Tibial artery (tissue), 4 donors: Measurements from ENCODE around the gene MAPK1IP1L.
"Not testable (repeated sequence)": the region's sequence is repeated elsewhere in the genome, so short reads cannot be mapped to it uniquely, and the experiment has no call there.

Experiments used
- DNase-seq, 2 donors: peaks; one replicate each; pipeline ENCODE4 v3.0.0-alpha.2; 2019
- H3K27ac ChIP-seq, 2 donors: fragments of 200-600 bp; sonication (generic) in 1 of 2; 1 replicate in 1 of 2; 2 replicates in 1 of 2; pipeline ENCODE4 v1.5.1; 2018 to 2019; ENCODE audit warnings: mild to moderate bottlenecking in 1 of 2
- H3K27me3 ChIP-seq, 2 donors: fragments of 200-600 bp; sonication (generic) in 1 of 2; one replicate each; pipeline versions ENCODE4 v1.5.1 to v1.6.0; 2016 to 2019
- H3K36me3 ChIP-seq, 3 donors: fragments of 200-600 bp; sonication (generic) in 2 of 3; one replicate each; pipeline ENCODE4 v1.5.1; 2016 to 2019; ENCODE audit warnings: mild to moderate bottlenecking in 2 of 3
- H3K4me1 ChIP-seq, 4 donors: fragments of 200-600 bp; sonication (generic) in 2 of 4; 1 replicate in 3 of 4; 2 replicates in 1 of 4; pipeline ENCODE4 v1.5.1; 2016 to 2019
- H3K4me3 ChIP-seq, 2 donors: fragments of 200-600 bp; sonication (generic) in 1 of 2; 1 replicate in 1 of 2; 2 replicates in 1 of 2; pipeline ENCODE4 v1.5.1; 2018 to 2019; ENCODE audit warnings: mild to moderate bottlenecking in 2 of 2
- H3K9me3 ChIP-seq, 3 donors: fragments of 200-600 bp; sonication (generic) in 1 of 3; one replicate each; pipeline ENCODE4 v1.5.1; 2016 to 2019
- CTCF ChIP-seq, 2 experiments: fragments of 200-600 bp in 1 of 2; fragments of 450-650 bp in 1 of 2; IDR thresholded peaks; one replicate each; pipeline ENCODE4 v1.5.1; 2017 to 2019; ENCODE audit warnings: antibody characterized with exemption in 2 of 2, mild to moderate bottlenecking in 1 of 2, moderate library complexity in 1 of 2
- intact Hi-C: fragments of 100-400 bp; cut with DNase I; formaldehyde crosslinking; loops from one replicate; pipeline ENCODE4 v1.15.0; 2023; ENCODE audit warnings: low total_unique reads

Gene MAPK1IP1L

GRCh38 chr14:55026441-55026792 is 25.0 kb upstream of the MAPK1IP1L start:
- no peaks in the 10 kb centered on the region for H3K9me3 ChIP-seq
- DNase-seq = no peak
- H3K27ac ChIP-seq = peak overlapping the region; percentile 77 to 83
- intact Hi-C loops = no loop called here
- peak overlapping the region; percentile 83 to 84 for H3K4me3 ChIP-seq
- peaks cover 0 to 33% (median 18%) of the 10 kb centered on the region in 4 donors for H3K4me1 ChIP-seq
- H3K36me3 ChIP-seq = no peaks in the 10 kb centered on the region
- no peak for TF ChIP-seq CTCF (IDR thresholded peaks at IDR 0.05)
- no peaks in the 10 kb centered on the region for H3K27me3 ChIP-seq

GRCh38 chr14:55026793-55027561 is 24.5 kb upstream of the MAPK1IP1L start, which contains the start of the genes SOCS4 and WDHD1:
Gene SOCS4 (plus strand): TSS chr14:55027236. CDS start chr14:55043042, 15,806 bp downstream.
Gene WDHD1 (minus strand): TSS chr14:55027099. CDS start chr14:55026787, 312 bp downstream.
- peak; percentile 93 to 97 for DNase-seq
- intact Hi-C loops = no loop called here
- Histone ChIP-seq H3K9me3 (no peaks in the 10 kb centered on the region), H3K27ac (peak within 1 kb of the TSS; percentile 77 to 83), H3K27me3 (no peaks in the 10 kb centered on the region), H3K36me3 (no peaks in the 10 kb centered on the region), H3K4me1 (peaks cover 0 to 33% (median 18%) of the 10 kb centered on the region in 4 donors), H3K4me3 (peak within 1 kb of the TSS; percentile 83 to 84)
- peak; percentile 6 to 8 for TF ChIP-seq CTCF (IDR thresholded peaks at IDR 0.05)

GRCh38 chr14:55028066-55028465 is 23.4 kb upstream of the MAPK1IP1L start:
- no peak overlapping the region for H3K27ac ChIP-seq

GRCh38 chr14:55028476-55028875 is 23.0 kb upstream of the MAPK1IP1L start:
- DNase-seq = no peak
- intact Hi-C loops = no loop called here
- peak overlapping the region; percentile 83 to 84 for H3K4me3 ChIP-seq
- no peak for TF ChIP-seq CTCF (IDR thresholded peaks at IDR 0.05)
- no peaks in the 10 kb centered on the region for H3K9me3 ChIP-seq
- peaks cover 0 to 33% (median 18%) of the 10 kb centered on the region in 4 donors for H3K4me1 ChIP-seq
- no peaks in the 10 kb centered on the region for H3K27me3 ChIP-seq
- no peak overlapping the region for H3K27ac ChIP-seq
- no peaks in the 10 kb centered on the region for H3K36me3 ChIP-seq

More at GRCh38 chr14:55028066-55028465, 23.4 kb upstream of the MAPK1IP1L start:
- no peaks in the 10 kb centered on the region for H3K36me3 ChIP-seq
- no peaks in the 10 kb centered on the region for H3K9me3 ChIP-seq
- no peak for DNase-seq
- H3K4me1 ChIP-seq = peaks cover 0 to 33% (median 18%) of the 10 kb centered on the region in 4 donors
- peak overlapping the region; percentile 83 to 84 for H3K4me3 ChIP-seq
- TF ChIP-seq CTCF (IDR thresholded peaks at IDR 0.05) = no peak
- intact Hi-C loops = no loop called here
- H3K27me3 ChIP-seq = no peaks in the 10 kb centered on the region

- no peak for TF ChIP-seq CTCF (IDR thresholded peaks at IDR 0.05)
- Histone ChIP-seq H3K9me3 (no peaks in the 10 kb centered on the region), H3K4me1 (peaks cover 0 to 29% (median 13%) of the 10 kb centered on the region in 4 donors), H3K4me3 (no peak overlapping the region), H3K27ac (no peak overlapping the region), H3K27me3 (no peaks in the 10 kb centered on the region), H3K36me3 (peaks cover 7 to 15% (median 7%) of the 10 kb centered on the region in 3 donors)
- intact Hi-C loops = no loop called here
- no peak for DNase-seq
Observed at GRCh38 chr14:55031190-55031589, 20.3 kb upstream of the MAPK1IP1L start.

DNA sequence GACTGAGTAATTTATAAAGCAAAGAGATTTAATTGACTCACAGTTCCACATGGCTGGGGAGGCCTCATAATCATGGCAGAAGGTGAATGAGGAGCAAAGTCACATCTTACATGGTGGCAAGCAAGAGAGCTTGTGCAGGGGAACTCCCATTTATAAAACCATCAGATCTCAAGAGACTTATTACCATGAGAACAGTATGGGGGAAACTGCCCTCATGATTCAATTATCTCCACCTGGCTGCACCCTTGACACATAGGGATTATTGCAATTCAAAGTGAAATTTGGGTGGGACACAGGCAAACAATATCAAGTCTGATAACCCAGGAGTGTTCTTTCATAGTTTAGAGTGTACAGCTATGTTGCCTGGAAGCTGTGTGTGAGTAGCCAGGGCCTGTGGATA is 13.5 kb upstream of the MAPK1IP1L start:
- H3K4me3 ChIP-seq, DNase-seq, intact Hi-C loops, H3K9me3 ChIP-seq, H3K27me3 ChIP-seq, H3K4me1 ChIP-seq, H3K27ac ChIP-seq: not testable (repeated sequence)
- peaks cover 7 to 20% (median 9%) of the 10 kb centered on the region in 3 donors for H3K36me3 ChIP-seq
